ENCODE results near the gene SERTAD3. TPM values are rescaled to one million over a fixed set of nuclear protein-coding genes. Genes with fewer than 3 reads are reported as not detected.

Gene SERTAD3
- total RNA-seq, 1 donor from 2014 or later, result 15.3 TPM

GRCh38 chr19:40466985-40467734 is 23.0 kb upstream of the SERTAD3 start, which contains the start of gene SPTBN4:
Gene SPTBN4, plus strand, starts transcription at chr19:40467001. Its CDS starts 5,621 bp downstream, at chr19:40472622.
- H4K20me1 ChIP-seq (ENCODE audit: low read depth), result peaks cover 17% of the 10 kb centered on the region
- Mint-ChIP-seq H3K27me3 (ENCODE audit: insufficient read depth, low read depth) (peaks cover 36% of the 10 kb centered on the region), H3K4me1 (peaks cover 22% of the 10 kb centered on the region), H3K4me3 (peak within 1 kb of the TSS; percentile 82), H3K36me3 (no peaks in the 10 kb centered on the region), H3K27ac (no peak within 1 kb of the TSS), H3K9me3 (peaks cover 5% of the 10 kb centered on the region)
- no peaks in the 10 kb centered on the region for H3K9me3 ChIP-seq (ENCODE audit: low read depth)
- peak within 1 kb of the TSS; percentile 84 for H3K4me2 ChIP-seq
- no peaks in the 10 kb centered on the region for H3K36me3 ChIP-seq
- no peaks in the 10 kb centered on the region for H3K4me1 ChIP-seq
- H3F3A ChIP-seq (ENCODE audit: low read depth), result peaks cover 23% of the 10 kb centered on the region
- H3K9ac ChIP-seq, result no peak within 1 kb of the TSS
- H3K27me3 ChIP-seq, result peaks cover 48% of the 10 kb centered on the region
- no peaks in the 10 kb centered on the region for H3K79me2 ChIP-seq (ENCODE audit: low read depth)
- no peak within 1 kb of the TSS for H2AFZ ChIP-seq (replicated peaks)
- peak within 1 kb of the TSS; percentile 48 for H3K4me3 ChIP-seq
- peak; percentile 53 for DNase-seq (ENCODE audit: low spot score)
- H3K27ac ChIP-seq, result no peak within 1 kb of the TSS
- TF ChIP-seq CTCF (IDR thresholded peaks at IDR 0.05), result no peak
- no peak for TF ChIP-seq EZH2phosphoT487 (IDR thresholded peaks at IDR 0.05)
- no peak for TF ChIP-seq EZH2 (IDR thresholded peaks at IDR 0.05)

DNA sequence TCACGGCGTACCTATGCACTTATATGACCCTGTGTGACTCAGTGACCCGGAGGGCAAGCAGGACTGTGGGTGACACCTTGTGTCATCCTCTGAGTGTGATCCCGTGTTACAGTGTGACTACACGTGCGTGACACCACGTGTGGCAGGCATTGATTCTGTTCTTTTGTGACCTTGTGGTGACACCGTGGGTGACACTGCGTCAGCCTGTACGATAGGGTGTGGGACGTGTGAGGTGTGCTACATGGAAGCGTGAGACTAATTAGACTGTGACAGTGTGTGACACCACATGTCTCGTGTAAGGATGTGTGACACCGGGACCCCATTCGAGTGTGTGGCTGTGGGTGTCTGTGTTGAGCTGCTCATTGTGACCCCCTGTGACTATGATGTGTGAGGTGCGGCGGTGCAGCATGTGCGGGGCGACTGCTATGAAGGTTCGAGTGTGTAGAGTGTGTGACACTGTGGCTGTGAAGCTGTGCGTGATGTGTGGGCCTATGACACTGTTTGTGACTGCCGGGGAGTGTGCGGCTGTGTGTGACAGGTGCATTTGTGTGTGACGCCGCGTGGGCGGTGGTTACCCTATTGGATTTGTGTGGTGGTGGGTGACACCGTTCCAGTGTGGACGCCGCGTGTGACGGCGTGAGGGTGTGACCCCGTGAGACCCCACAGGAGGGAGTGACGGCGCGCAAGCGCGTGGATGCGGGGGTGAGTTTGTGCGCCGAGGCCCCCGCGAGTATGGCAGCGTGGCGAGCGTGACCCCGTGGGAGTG is 22.3 kb upstream of the SERTAD3 start:
- Histone ChIP-seq H3K36me3 (no peaks in the 10 kb centered on the region), H3K4me3 (peak overlapping the region; percentile 48), H3K27ac (no peak overlapping the region), H2AFZ (replicated peaks) (no peak overlapping the region), H3K4me1 (no peaks in the 10 kb centered on the region), H3K79me2 (ENCODE audit: low read depth) (no peaks in the 10 kb centered on the region), H3K9me3 (ENCODE audit: low read depth) (no peaks in the 10 kb centered on the region), H3K9ac (no peak overlapping the region), H3K4me2 (peak overlapping the region; percentile 84), H3F3A (ENCODE audit: low read depth) (peaks cover 23% of the 10 kb centered on the region), H4K20me1 (ENCODE audit: low read depth) (peaks cover 17% of the 10 kb centered on the region), H3K27me3 (peaks cover 48% of the 10 kb centered on the region)
- H3K4me3 Mint-ChIP-seq, result peak overlapping the region; percentile 82
- peaks cover 22% of the 10 kb centered on the region for H3K4me1 Mint-ChIP-seq
- no peak overlapping the region for H3K27ac Mint-ChIP-seq
- peak; percentile 10 for DNase-seq (ENCODE audit: low spot score)
- peaks cover 5% of the 10 kb centered on the region for H3K9me3 Mint-ChIP-seq
- no peaks in the 10 kb centered on the region for H3K36me3 Mint-ChIP-seq
- TF ChIP-seq EZH2 (IDR thresholded peaks at IDR 0.05) (no peak), EZH2phosphoT487 (IDR thresholded peaks at IDR 0.05) (peak; percentile 44), CTCF (IDR thresholded peaks at IDR 0.05) (no peak)
- H3K27me3 Mint-ChIP-seq (ENCODE audit: insufficient read depth, low read depth), result peaks cover 36% of the 10 kb centered on the region

- Histone ChIP-seq H3K4me2 (peak within 1 kb of the TSS; percentile 84), H3K4me3 (peak within 1 kb of the TSS; percentile 62), H3F3A (ENCODE audit: low read depth) (peaks cover 23% of the 10 kb centered on the region), H2AFZ (replicated peaks) (peak within 1 kb of the TSS; percentile 82), H3K27me3 (peaks cover 48% of the 10 kb centered on the region), H3K79me2 (ENCODE audit: low read depth) (no peaks in the 10 kb centered on the region), H3K36me3 (no peaks in the 10 kb centered on the region), H3K9me3 (ENCODE audit: low read depth) (no peaks in the 10 kb centered on the region), H3K9ac (no peak within 1 kb of the TSS), H3K27ac (no peak within 1 kb of the TSS), H4K20me1 (ENCODE audit: low read depth) (peaks cover 17% of the 10 kb centered on the region), H3K4me1 (no peaks in the 10 kb centered on the region)
- peaks cover 34% of the 10 kb centered on the region for H3K27me3 Mint-ChIP-seq (ENCODE audit: insufficient read depth, low read depth)
- peak; percentile 99 for DNase-seq (ENCODE audit: low spot score)
- H3K36me3 Mint-ChIP-seq, result no peaks in the 10 kb centered on the region
- no peak for TF ChIP-seq EZH2phosphoT487 (IDR thresholded peaks at IDR 0.05)
- no peak for TF ChIP-seq EZH2 (IDR thresholded peaks at IDR 0.05)
- TF ChIP-seq CTCF (IDR thresholded peaks at IDR 0.05), result no peak
- peak within 1 kb of the TSS; percentile 82 for H3K4me3 Mint-ChIP-seq
- H3K9me3 Mint-ChIP-seq, result peaks cover 5% of the 10 kb centered on the region
- no peak within 1 kb of the TSS for H3K27ac Mint-ChIP-seq
- peaks cover 22% of the 10 kb centered on the region for H3K4me1 Mint-ChIP-seq
Observed at GRCh38 chr19:40465557-40466218, 21.6 kb upstream of the SERTAD3 start, which contains the start of gene BLVRB. Gene BLVRB, minus strand, starts transcription at chr19:40465745. Its CDS starts 57 bp downstream, at chr19:40465688.
